ENCODE data around the gene TRAPPC14.

- TF ChIP-seq SUZ12 (IDR thresholded peaks at IDR 0.05; ENCODE audit: extremely low read depth, insufficient read depth, insufficient read length) (no peak), ZNF274 (IDR thresholded peaks at IDR 0.05; ENCODE audit: low read depth, low read length) (no peak), YY1 (IDR thresholded peaks at IDR 0.05; ENCODE audit: insufficient read depth, insufficient read length) (no peak)
These were observed 4.5 kb upstream of the TRAPPC14 start for GRCh38 chr7:100163006-100163531.
